Upper lobe of left lung (tissue), 6 donors: ENCODE data around the gene SOX11. TPM values are rescaled to one million over a fixed set of nuclear protein-coding genes. Genes with fewer than 3 reads are reported as not detected.

Experiments used
- ATAC-seq, 2 donors: fragments of 200-7000 bp; cut with Tn5 transposase; one replicate each; pipeline ENCODE4 v1.9.1; 2022; ENCODE audit warnings: mild to moderate bottlenecking in 2 of 2, moderate library complexity in 2 of 2; ENCODE audit not compliant: low FRiP score in 2 of 2
- DNase-seq, 2 donors: peaks; one replicate each; pipeline ENCODE4 v3.0.0-alpha.2; 2019 to 2020
- H3K27ac ChIP-seq, 4 donors: fragments of 200-600 bp; sonication (generic); one replicate each; pipeline ENCODE4 v1.5.1; 2016 to 2019
- H3K27me3 ChIP-seq, 4 donors: fragments of 200-600 bp; sonication (generic); one replicate each; pipeline ENCODE4 v1.5.1; 2017 to 2019
- H3K36me3 ChIP-seq, 4 donors: fragments of 200-600 bp; sonication (generic); one replicate each; pipeline ENCODE4 v1.5.1; 2016 to 2019
- H3K4me1 ChIP-seq, 4 donors: fragments of 200-600 bp; sonication (generic); one replicate each; pipeline ENCODE4 v1.5.1; 2018 to 2019
- H3K4me3 ChIP-seq, 4 donors: fragments of 200-600 bp; sonication (generic); one replicate each; pipeline ENCODE4 v1.5.1; 2017 to 2019; ENCODE audit warnings: mild to moderate bottlenecking in 2 of 4, moderate library complexity in 1 of 4
- H3K9me3 ChIP-seq, 4 donors: fragments of 200-600 bp; sonication (generic); one replicate each; pipeline ENCODE4 v1.5.1; 2018 to 2019
- CTCF ChIP-seq, 6 experiments: fragments of 450-650 bp in 4 of 6; fragments of 200-600 bp in 2 of 6; sonication (generic) in 2 of 6; IDR thresholded peaks; one replicate each; pipeline ENCODE4 v1.5.1; 2016 to 2019; ENCODE audit warnings: antibody characterized with exemption in 6 of 6
- EP300 ChIP-seq, 4 donors: sonication (generic); formaldehyde crosslinking; IDR thresholded peaks; one replicate each; pipeline ENCODE4 v1.5.1; 2017; ENCODE audit warnings: antibody characterized with exemption in 4 of 4, control low read depth in 2 of 4
- POLR2A ChIP-seq, 4 donors: fragments of 450-650 bp; IDR thresholded peaks; one replicate each; pipeline ENCODE4 v1.5.1; 2016 to 2017; ENCODE audit warnings: antibody characterized with exemption in 4 of 4, mild to moderate bottlenecking in 2 of 4
- POLR2AphosphoS5 ChIP-seq, 2 donors: sonication (generic); formaldehyde crosslinking; IDR thresholded peaks; one replicate each; pipeline ENCODE4 v1.5.1; 2017; ENCODE audit warnings: antibody characterized with exemption in 2 of 2
- WGBS, 2 donors: methylation state at CpG; one replicate each; pipeline ENCODE4 v1.1.5; 2017 to 2018; 5-methylcytosine and 5-hydroxymethylcytosine counted together
- total RNA-seq, 6 donors: library from RNA; depleted of rRNA in 4 of 6; stranded (reverse); fragments of >200 nt in 4 of 6; gene quantifications; one replicate each; pipeline versions ENCODE4 v1.1.0 to v1.2.1, GENCODE V29; 2016 to 2021
- donor health status: DM: no; HTN: no; CAD: no; lungs with moderate emphysema.
- donor health status: DM: no; HTN: yes; CAD: no; lungs with severe emphysema.

The SOX11 gene
- total RNA-seq, 6 donors from 2014 or later, result 0.06 to 0.13 TPM; not detected in 4

- H3K36me3 ChIP-seq, result no peaks in the 10 kb centered on the region
- peaks cover 0 to 6% (median 0%) of the 10 kb centered on the region in 4 donors for H3K9me3 ChIP-seq
- no peak overlapping the region for H3K27ac ChIP-seq
- H3K4me1 ChIP-seq, result peaks cover 0 to 5% (median 0%) of the 10 kb centered on the region in 4 donors
- TF ChIP-seq POLR2AphosphoS5 (IDR thresholded peaks at IDR 0.05) (no peak), CTCF (IDR thresholded peaks at IDR 0.05) (no peak), POLR2A (IDR thresholded peaks at IDR 0.05) (no peak), EP300 (IDR thresholded peaks at IDR 0.05) (no peak)
- H3K4me3 ChIP-seq, result no peak overlapping the region
- 88 to 94% methylated on average over 5 of the region's 5 CpGs for WGBS, 2 donors
- DNase-seq (no peak), ATAC-seq (no peak)
- no peaks in the 10 kb centered on the region for H3K27me3 ChIP-seq
Observed at GRCh38 chr2:5722236-5722635, 30.1 kb downstream of the SOX11 start.

- H3K4me1 ChIP-seq, result peaks cover 0 to 5% (median 0%) of the 10 kb centered on the region in 4 donors
- whole genome bisulfite sequencing, 2 donors, result 82 to 83% methylated on average over 17 of the region's 17 CpGs
- no peak overlapping the region for H3K4me3 ChIP-seq
- DNase-seq (no peak), ATAC-seq (no peak)
- TF ChIP-seq POLR2AphosphoS5 (IDR thresholded peaks at IDR 0.05) (no peak), CTCF (IDR thresholded peaks at IDR 0.05) (no peak), POLR2A (IDR thresholded peaks at IDR 0.05) (no peak), EP300 (IDR thresholded peaks at IDR 0.05) (no peak)
- H3K9me3 ChIP-seq, result peaks cover 0 to 6% (median 0%) of the 10 kb centered on the region in 4 donors
- no peaks in the 10 kb centered on the region for H3K27me3 ChIP-seq
- H3K36me3 ChIP-seq, result no peaks in the 10 kb centered on the region
- no peak overlapping the region for H3K27ac ChIP-seq
Observed at GRCh38 chr2:5723791-5724735, 31.9 kb downstream of the SOX11 start.

- H3K27ac ChIP-seq, result no peak overlapping the region
- WGBS, 2 donors, result 96 to 100% methylated on average over 1 of the region's 1 CpG
Observed at GRCh38 chr2:5725072-5725471, 32.9 kb downstream of the SOX11 start.

GRCh38 chr2:5725794-5726463 is 33.7 kb downstream of the SOX11 start:
- DNase-seq (no peak), ATAC-seq (no peak)
- H3K4me3 ChIP-seq, result peak overlapping the region in 3 of 4 donors; percentile 21 to 36 (median 23)
- H3K27me3 ChIP-seq, result no peaks in the 10 kb centered on the region
- H3K36me3 ChIP-seq, result no peaks in the 10 kb centered on the region
- peaks cover 0 to 5% (median 0%) of the 10 kb centered on the region in 4 donors for H3K4me1 ChIP-seq
- TF ChIP-seq POLR2A (IDR thresholded peaks at IDR 0.05), result no peak
- TF ChIP-seq POLR2AphosphoS5 (IDR thresholded peaks at IDR 0.05), result no peak
- no peak for TF ChIP-seq CTCF (IDR thresholded peaks at IDR 0.05)
- WGBS, 2 donors, result 14 to 23% methylated on average over 23 of the region's 23 CpGs
- H3K9me3 ChIP-seq, result no peaks in the 10 kb centered on the region
- no peak overlapping the region for H3K27ac ChIP-seq

More at GRCh38 chr2:5725072-5725471, 32.9 kb downstream of the SOX11 start:
- Histone ChIP-seq H3K9me3 (peaks cover 0 to 4% (median 0%) of the 10 kb centered on the region in 4 donors), H3K36me3 (no peaks in the 10 kb centered on the region), H3K4me1 (peaks cover 0 to 5% (median 0%) of the 10 kb centered on the region in 4 donors), H3K4me3 (no peak overlapping the region), H3K27me3 (no peaks in the 10 kb centered on the region)
- TF ChIP-seq CTCF (IDR thresholded peaks at IDR 0.05) (no peak), POLR2A (IDR thresholded peaks at IDR 0.05) (no peak), EP300 (IDR thresholded peaks at IDR 0.05) (no peak), POLR2AphosphoS5 (IDR thresholded peaks at IDR 0.05) (no peak)
- no peak for ATAC-seq
- no peak for DNase-seq
